Stimulated activated CD8-positive, alpha-beta memory T cell treated with anti-CD3 and anti-CD28 coated beads, Interleukin-12 subunit alpha, Interleukin-12 subunit beta, amount 100 ng/mL, for 24 hours (primary cell): ENCODE results near the gene GNAQ.
"Not testable (repeated sequence)": the region's sequence is repeated elsewhere in the genome, so short reads cannot be mapped to it uniquely, and the experiment has no call there.

ENCODE experiments used
- DNase-seq: peaks from one replicate; pipeline ENCODE4 v3.0.0-alpha.2; 2020; ENCODE audit errors: extremely low read depth

GNAQ gene

DNA sequence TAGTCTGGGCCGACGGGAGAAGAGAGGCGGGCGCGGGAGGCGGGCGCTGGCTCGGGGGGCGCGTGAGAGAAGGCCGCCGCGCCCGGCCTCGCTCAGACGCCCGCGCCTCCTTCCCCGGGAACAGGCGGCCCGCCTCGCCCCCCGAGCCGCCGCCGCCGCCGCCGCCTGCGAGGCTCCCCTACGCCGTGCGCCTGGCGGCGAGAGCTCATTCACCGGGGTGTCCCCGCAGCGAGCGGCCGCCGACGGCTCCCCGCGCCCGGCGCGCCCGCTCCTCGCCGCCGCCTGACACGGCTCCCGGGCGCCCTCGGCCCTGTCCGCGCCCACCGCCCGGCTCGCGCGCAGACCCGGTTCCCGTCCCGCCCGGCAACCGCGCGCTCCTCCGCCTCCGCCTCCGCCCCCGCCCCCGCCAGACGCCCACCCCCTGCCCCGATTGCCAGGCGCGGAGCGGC, at the start of gene GNAQ:
GNAQ (minus strand) TSS at position 368 of the 449 bp plus-strand sequence. CDS start 576 bp downstream, outside the sequence.
- DNase-seq, result no peak

DNA sequence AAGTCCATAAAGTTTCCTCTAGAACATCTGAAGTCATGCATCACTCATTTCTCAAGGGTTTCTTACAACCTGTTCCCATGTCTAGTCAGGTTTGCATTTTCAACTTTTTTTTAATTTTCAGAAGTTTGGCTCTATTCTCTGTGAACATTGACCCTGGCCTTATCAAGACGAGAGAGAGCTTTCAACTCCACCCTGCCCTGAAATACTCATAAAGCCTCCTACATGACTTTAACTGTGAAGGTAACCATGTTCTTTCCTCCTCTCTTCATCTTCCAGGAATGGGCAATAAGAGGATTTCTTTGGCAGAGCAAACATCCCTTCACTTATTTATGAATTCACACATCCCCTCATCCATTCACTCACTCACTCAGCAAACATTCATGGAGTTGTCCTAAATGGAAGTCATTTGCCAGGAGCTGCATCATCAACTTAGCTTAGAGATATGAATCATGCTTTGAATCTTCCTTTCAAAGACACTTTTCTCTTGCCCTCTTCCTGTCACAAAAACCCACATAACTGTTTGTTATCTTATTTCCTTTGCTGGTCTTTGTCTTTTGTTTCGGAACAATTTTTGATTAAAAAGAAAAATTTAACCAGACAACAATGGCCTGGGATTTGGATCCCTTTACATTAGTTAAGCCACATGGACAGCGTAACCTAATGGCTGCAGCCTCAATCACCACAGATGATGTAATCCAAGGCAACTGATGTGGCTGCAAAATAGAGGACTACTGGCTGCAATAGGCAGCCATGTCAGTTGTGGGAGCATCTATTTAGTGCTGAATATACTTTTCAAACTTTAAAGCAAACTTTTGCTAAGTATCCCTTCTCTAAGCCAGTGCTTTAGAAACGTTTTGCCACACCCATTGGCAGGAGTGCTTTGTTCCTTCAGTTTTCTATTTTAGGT, 43.0 kb upstream of the GNAQ start:
- DNase-seq, result no peak

DNA sequence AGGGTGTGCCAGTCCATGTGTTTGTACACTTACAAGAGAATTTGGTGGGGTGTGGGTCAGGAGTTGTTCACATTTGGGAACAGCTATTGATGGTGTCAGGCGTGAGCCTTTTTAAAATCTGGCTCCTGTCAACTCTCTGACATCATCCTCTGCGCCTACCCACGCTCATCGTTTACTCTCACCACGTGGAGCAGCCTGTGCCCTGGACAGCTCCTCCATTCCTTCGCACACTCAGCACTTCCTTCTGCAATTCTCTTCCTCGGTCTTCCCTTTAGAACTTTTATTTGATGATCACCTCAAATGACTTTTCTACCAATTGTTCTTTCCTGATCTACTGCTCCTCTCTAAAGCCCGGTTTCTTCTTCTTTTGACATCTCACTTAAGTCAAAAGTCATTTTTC, 42.1 kb upstream of the GNAQ start:
- no peak for DNase-seq

DNA sequence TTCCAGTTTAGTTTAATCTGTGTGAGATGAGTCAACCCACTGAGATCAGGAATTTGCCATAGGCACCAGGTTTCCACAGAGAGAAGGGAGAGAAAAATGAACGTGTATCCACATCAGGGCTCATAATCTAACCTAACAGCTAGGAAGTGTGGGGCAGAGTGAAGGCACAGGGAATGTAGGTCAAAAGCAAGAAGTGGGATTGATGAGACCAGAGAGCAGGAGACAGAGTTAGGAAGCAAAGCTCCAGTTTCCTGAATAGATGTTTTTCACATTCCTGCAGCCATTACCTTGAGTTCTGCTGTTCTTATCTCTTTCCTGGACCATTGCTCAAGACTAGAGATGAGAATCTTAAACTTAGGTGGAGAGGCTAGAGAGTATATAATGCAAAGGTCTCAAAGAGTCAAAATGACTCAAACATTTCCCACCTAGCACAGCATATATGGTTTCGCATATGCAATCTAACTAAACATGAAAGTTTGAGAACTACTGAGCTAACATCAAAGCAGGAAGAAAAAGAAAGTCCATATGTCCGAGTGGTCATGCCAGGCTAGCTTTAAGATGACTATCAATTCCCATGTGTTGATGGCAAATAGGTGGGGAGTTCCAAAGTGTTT, 41.1 kb upstream of the GNAQ start:
- DNase-seq, result no peak

DNA sequence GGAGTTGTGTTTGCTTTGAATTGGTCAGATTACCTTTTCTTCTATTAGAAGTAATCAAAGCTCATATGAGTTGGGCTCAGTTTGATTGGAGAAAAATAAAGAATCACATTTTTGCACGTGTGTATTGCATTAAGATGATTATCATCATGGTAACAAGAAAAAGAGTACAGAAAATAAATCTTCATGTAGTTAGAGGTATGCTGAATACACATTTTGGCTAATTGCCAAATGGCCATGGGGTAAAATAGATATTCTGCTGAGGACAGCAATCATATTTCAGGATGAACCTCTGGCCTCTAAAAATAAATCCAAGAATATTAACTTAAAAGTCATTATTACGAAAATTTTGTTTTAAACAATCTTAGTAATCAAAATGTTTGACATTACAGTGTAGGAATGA, 38.9 kb upstream of the GNAQ start:
- no peak for DNase-seq

DNA sequence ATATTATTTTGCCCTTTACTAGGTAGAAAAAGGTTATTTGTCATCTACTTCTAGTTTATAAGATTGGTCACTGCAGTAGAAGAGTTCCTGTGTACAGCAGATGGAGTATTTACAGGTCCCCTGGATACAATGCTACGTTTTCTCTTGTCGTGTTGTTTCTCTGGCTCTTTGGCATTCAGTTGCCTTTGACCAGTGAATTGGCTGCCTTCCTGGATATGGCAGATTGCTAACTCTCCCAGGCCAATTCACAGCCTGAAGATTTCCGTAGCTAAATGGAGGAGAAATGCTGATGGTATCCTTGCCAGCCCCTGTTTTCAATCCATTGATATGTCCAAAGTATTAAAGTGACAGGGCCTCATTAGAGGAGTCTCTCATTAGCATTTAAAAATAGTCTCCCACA, 32.5 kb upstream of the GNAQ start:
- no peak for DNase-seq

DNA sequence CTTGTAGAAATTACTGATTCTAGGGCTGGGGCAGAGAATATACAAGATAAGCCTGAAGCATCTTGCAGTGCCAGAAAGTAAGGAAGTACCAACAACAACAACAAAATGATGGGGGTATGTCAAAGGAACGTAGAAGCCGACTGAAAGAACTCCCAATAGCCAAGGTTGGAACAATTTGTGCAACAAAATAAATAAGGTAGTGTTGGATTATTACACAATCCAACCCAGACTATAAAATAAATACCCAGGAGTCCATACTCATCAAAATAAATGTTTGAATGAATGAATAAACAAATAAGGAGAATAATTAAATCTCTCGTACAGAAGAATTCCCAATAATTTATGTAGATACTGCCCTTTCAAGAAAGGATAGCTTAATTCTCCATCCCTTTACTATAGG, 31.1 kb upstream of the GNAQ start:
- no peak for DNase-seq

DNA sequence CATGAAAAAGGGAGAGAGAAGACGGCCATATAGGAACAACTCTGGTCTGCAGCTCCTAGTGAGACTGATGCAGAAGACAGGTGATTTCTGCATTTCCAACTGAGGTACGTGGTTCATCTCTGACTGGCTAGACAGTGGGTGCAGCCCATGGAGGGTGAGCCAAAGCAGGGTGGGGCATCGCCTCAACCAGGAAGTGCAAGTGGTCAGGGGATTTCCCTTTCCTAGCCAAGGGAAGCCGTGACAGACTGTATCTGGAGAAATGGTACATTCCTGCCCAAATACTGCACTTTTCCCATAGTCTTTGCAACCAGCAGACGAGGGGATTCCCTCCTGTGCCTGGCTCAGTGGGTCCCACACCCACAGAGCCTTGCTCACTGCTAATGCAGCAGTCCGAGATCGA, 22.6 kb upstream of the GNAQ start:
- DNase-seq, result not testable (repeated sequence)

DNA sequence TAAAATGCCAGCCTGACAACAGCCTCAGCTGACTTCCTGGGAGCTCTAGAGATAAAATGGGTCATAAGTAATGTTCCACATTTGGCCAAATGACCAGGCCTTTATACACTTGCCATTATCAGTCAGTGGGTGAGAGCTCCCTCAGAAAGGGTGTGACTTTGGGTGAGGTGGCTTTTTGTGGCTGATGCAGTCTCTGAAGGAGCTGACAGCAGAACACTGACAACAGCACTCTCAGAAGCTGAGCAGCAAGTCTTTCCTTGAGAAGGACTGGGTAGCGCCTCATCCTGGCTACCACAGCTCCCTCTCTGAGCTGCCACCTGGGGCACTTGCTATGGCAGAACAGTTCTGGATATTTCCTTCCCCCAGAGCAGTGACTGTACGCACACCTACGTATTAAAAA, 22.0 kb upstream of the GNAQ start:
- no peak for DNase-seq

DNA sequence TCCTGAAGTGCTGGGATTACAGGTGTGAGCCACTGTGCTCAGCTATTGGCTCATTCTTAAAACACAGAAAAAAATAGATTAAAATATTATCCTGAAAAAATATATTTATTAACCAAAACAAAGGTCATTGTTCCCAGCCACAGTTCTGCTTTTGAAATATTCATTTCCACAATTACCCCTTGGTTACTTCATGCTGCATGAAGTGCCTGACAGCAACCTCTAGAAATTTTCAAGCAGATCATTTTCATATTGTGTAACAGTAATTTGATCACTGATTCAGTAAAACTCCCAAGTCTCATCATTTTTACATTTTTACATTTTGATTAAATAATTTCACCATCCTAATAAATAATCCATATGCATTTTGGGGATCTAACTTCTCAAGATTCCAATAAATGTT, 18.8 kb upstream of the GNAQ start:
- no peak for DNase-seq

DNA sequence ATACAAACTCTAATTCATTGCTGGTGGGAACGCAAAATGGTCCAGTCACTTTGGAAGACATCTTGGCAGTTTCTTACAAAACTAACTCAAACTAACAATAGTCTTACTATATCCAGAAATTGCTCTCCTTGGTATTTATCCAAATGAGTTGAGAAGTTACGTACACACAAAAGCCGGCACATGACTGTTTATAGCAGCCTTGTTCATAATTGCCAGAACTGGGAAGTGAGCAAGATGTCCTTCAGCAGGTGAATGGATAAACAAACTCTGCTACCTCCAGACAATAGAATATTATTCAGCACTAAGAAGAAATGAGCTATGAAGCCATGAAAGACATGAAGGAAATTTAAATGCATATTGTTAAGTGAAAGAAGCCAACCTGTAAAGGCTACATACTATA, 17.9 kb upstream of the GNAQ start:
- no peak for DNase-seq

DNA sequence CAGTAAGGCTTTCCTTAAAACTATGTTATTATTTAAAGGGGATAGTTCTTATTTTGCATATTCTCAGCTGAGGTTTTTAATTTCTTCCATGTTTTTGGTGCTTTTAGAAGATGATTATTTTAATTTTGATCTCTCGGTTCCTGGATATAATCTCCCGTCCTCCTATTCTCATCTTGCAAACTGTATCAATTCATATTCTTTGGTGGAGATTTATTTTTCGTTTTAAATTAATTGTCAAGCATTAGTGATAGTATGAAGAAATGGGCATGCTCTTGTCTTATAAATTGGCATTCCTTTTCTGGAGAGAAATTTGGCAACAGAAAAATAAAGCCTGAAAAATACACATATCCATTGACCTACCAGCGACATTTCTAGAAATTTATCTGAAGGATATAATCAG, 15.5 kb upstream of the GNAQ start:
- DNase-seq, result no peak

DNA sequence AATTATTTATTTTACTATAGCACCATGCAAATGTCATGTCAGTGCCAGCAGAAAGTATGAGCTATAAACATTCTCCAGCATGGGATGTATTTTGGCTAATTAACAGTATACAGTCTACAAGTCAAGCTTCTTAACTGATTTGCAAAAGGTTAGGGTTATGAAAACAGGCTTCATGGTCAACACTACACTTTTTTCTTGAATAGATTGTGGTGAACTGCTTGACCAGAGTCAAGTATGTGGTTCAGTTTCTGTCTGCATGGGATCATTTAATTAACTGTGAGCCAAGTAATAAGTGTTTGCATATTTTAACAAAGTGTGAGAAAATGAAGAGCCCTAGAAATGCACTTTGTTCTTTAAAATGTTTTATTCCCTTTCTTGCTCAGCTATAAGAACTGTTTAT, 14.5 kb upstream of the GNAQ start:
- DNase-seq, result no peak

DNA sequence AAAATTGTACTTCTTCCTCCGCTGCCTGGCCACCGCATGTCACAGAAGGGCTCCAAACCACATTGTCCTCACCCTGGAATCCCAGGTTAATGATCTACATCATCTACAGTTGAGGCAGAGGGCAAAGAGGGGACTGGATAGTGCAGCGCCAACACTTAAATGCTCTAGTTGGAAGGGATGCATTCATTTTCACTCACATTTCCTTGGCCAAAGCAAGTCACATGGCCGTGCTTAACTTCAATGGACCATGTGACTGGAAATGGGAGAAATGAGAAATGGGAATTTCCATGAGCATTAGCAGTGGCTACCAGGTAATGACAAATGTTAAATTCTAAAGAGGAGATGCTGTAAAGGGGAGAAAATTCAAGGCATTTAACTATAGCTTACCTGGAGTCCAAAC, 13.3 kb upstream of the GNAQ start:
- no peak for DNase-seq

DNA sequence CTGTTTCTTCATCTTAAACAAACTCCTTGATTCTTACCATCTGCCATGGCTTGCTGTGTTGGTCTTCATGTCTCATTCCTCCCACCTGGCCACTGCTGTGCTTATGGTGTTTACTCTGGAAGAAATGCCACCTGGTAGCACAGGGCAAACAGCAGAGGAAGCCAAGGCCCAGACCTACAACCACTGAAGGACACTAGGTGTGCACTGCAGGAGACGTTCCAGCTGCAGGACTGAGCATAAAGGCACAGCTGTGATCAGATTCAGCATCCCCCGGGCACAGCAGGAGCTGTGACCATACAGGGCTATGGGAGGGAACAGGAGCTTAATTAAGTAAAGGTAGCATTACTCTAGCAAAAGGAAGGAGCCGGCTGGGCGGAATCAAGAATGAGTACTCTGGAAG, 12.6 kb upstream of the GNAQ start:
- DNase-seq, result no peak

DNA sequence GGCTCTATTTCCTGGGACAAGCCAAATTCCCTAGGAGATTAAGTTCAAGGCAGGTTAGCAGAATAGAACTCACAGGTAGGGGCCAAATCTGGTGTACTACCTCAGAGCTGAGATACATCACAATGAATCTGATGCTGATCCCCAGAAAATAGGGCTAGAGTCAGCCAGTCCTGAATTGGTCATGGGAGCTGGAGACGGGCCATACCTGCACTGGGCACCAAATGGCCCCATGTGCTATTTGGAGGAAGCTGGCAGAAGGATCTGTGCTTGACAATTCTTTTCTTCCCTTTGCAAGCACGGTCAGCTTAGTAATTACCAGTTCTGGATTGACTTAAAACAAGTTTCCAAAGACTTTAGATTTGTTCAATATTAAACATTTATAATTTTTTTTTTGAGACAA, 10.4 kb upstream of the GNAQ start:
- no peak for DNase-seq

DNA sequence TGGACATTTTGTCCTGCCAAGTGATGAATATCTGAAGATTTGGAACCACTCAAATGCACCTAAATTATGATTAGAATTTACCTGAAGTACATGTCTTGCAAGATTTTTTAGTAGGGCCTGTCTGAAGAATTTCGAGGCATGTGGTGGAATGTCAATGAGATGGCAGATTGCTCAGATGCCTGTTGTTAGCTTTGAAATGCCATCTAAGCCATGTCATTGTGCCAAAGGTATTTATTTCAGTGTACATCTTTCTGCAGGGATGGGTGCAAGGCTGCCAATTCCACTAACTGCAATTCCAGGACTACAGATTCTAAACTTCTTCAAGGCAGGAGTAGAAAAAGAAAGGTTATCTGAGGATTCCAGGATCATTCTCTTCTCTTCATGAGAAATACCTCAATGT, 9.1 kb upstream of the GNAQ start:
- DNase-seq, result no peak

DNA sequence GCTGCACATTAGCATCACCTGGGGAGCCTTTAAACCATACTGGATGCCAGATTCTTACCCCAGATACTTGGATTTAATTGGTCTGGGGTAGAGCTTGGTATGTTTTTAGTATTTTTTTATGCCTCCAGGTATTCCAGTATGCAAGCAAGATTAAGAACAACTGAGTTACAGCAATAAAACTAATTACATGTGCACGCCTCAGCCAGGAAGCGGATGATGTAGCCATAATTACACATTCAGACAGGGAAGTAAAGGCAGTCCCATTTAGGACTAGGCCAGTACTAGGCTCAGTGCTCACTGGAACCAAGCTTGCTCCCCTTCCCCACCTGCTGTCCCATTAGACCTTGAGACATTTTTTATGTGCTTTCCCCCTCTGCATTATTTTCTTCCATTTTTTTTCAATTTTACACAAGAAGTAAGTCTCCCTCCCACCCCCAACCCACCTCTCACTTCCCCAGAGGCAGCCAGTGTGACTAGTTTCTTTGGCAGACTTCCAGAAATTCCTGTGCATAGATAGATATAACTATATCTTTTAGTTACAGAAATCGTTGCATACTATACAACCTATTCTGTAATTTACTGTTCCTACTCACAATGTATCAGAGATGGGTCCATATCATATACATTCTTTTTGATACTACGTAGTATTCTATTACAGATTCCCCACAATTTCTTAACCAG, 7.1 kb upstream of the GNAQ start:
- no peak for DNase-seq

DNA sequence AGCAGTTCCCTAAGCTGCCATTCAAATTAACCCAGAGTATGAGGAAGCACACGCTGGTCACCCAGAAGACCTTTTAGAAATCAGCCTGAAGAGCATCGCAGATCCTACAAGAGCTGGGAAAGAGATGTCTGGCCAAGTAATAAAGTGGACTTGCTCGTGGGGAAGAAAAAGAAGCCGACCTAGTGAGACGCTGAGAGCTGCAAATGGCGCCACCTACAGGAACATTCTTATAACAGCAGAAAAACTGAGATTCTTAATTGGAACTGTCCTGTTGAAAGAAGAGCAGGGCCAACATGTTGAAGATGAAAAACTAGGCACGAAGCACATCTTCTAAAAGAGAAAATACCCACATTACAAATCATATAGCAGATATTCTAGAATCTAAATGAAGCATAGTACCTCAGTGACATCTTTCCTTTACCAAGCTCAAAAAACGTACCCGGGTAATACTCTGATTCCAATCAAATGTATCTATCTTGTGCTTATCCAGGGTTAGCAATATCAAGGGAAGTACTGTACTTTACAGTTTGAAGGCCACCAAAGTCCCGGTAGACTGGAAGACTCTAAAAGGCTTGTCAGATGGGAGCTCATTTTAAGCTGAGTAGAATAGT, 3.9 kb upstream of the GNAQ start:
- no peak for DNase-seq

DNA sequence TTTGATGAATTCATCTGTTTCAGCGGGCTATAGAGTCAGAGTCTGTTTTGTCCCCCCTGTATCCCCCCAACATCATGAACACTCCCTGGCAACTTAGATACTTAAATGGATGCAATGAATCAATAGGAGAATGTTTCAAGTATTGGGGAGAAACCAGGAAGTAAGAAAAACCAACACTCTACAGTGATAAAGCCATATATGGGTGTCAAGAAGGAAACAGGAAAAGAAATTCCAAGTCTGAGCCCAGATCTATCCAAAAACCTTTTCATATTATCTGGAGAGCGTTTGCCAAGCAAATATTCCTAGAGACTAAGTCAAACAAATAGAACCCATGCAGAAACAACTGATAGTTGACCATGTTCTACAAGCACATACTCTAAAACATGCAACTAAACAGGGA, 2.3 kb upstream of the GNAQ start:
- no peak for DNase-seq

DNA sequence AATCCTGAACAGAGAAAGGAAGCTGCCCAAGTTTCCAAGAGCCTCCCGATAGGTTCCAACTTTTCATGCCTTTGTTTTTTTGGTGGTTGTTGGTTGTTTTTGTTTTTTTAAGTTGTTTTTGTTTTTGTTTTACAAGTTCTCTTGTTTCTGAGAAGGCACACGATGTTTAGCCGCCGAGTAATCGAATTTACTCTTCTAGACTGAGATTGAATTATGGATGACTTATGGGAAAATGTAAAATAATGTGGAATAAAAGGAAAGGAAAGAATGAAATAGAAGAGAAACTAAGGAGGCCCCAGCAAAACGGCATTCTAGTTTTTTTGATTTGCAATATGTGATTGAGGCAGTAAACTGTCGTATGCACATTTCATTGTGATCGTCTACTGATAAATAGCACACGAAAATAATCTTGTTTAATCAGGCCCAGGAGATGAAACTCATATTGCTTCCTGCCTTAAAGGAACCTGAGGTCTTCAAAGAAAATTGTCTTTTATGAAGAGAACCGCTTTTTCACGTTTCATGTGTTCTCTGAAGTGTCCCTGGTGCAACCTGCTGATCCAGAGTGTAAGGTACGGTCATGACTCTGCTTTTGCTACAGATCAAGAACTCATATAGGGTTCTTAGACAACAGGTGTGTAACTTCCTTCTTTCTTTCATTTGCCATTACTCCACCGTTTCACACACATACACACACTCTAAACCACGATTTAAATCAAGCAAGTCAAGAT, 1.3 kb upstream of the GNAQ start:
- DNase-seq, result no peak
